Activated CD8-positive, alpha-beta memory T cell treated with anti-CD3 and anti-CD28 coated beads, Interleukin-2, amount 10 ng/mL, durations not matched to agents 7 days and 5 days (primary cell): Measurements from ENCODE around the gene IRF2BP2. TPM values are rescaled to one million over a fixed set of nuclear protein-coding genes. Genes with fewer than 3 reads are reported as not detected.

Source experiments
- ATAC-seq: fragments of 150-1000 bp; cut with Tn5 transposase; one replicate; pipeline ENCODE4 v1.10.0; 2021; ENCODE audit warnings: moderate library complexity
- CTCF ChIA-PET: fragments of 350-600 bp; sonication (Branson Sonifier 250); formaldehyde crosslinking; loops from one replicate; lab custom pipeline; 2021; ENCODE audit warnings: antibody characterized with exemption; lab: Charles Lee
- DNase-seq: peaks from one replicate; pipeline ENCODE4 v3.0.0-alpha.2; 2020
- H3K27ac Mint-ChIP-seq: one replicate; pipeline ENCODE4 v1.8.0; 2021; ENCODE audit warnings: mild to moderate bottlenecking, mixed read lengths
- H3K27me3 Mint-ChIP-seq: one replicate; pipeline ENCODE4 v1.8.0; 2021; ENCODE audit warnings: mixed read lengths
- H3K36me3 Mint-ChIP-seq: one replicate; pipeline ENCODE4 v1.8.0; 2021; ENCODE audit warnings: mild to moderate bottlenecking, mixed read lengths
- H3K4me1 Mint-ChIP-seq: one replicate; pipeline ENCODE4 v1.8.0; 2021; ENCODE audit warnings: mixed read lengths
- H3K4me3 Mint-ChIP-seq: one replicate; pipeline ENCODE4 v1.8.0; 2021; ENCODE audit warnings: mild to moderate bottlenecking, moderate library complexity, mixed read lengths
- H3K9me3 Mint-ChIP-seq: one replicate; pipeline ENCODE4 v1.8.0; 2022; ENCODE audit warnings: low read depth, mixed read lengths
- total RNA-seq, 2 experiments: library from RNA; stranded (reverse); gene quantifications; one replicate each; pipeline ENCODE4 v1.2.3, GENCODE V29; 2021

Gene IRF2BP2
- total RNA-seq, 2 experiments from 2014 or later = 81.1 to 103 TPM

GRCh38 chr1:234627009-234627950, 17.3 kb upstream of the IRF2BP2 start:
- Mint-ChIP-seq H3K36me3 (peaks cover 3% of the 10 kb centered on the region), H3K9me3 (no peaks in the 10 kb centered on the region), H3K27me3 (no peaks in the 10 kb centered on the region), H3K4me1 (peaks cover 3% of the 10 kb centered on the region), H3K27ac (no peak overlapping the region), H3K4me3 (no peak overlapping the region)
- CTCF ChIA-PET = interaction anchor here (1.0 kb wide), 1 partner anchor 15 kb away, joined by 6 read pairs; no protein-coding TSS in a partner anchor
- ATAC-seq (no peak), DNase-seq (no peak)

- ATAC-seq (no peak), DNase-seq (no peak)
- no peak overlapping the region for H3K27ac Mint-ChIP-seq
- H3K36me3 Mint-ChIP-seq = peaks cover 2% of the 10 kb centered on the region
- H3K27me3 Mint-ChIP-seq = peaks cover 2% of the 10 kb centered on the region
- peaks cover 3% of the 10 kb centered on the region for H3K4me1 Mint-ChIP-seq
- no peak overlapping the region for H3K4me3 Mint-ChIP-seq
- no peaks in the 10 kb centered on the region for H3K9me3 Mint-ChIP-seq
- CTCF ChIA-PET = interaction anchor here (1.0 kb wide), 1 partner anchor 14 kb away, joined by 6 read pairs; no protein-coding TSS in a partner anchor
Measured at GRCh38 chr1:234626391-234626790, 16.4 kb upstream of the IRF2BP2 start.

- Mint-ChIP-seq H3K9me3 (no peaks in the 10 kb centered on the region), H3K27ac (no peak overlapping the region), H3K4me1 (peaks cover 2% of the 10 kb centered on the region), H3K27me3 (peaks cover 5% of the 10 kb centered on the region), H3K4me3 (no peak overlapping the region), H3K36me3 (peaks cover 1% of the 10 kb centered on the region)
- DNase-seq (no peak), ATAC-seq (no peak)
- CTCF ChIA-PET = no interaction called here
Measured at GRCh38 chr1:234624724-234625117, 14.7 kb upstream of the IRF2BP2 start.

DNA sequence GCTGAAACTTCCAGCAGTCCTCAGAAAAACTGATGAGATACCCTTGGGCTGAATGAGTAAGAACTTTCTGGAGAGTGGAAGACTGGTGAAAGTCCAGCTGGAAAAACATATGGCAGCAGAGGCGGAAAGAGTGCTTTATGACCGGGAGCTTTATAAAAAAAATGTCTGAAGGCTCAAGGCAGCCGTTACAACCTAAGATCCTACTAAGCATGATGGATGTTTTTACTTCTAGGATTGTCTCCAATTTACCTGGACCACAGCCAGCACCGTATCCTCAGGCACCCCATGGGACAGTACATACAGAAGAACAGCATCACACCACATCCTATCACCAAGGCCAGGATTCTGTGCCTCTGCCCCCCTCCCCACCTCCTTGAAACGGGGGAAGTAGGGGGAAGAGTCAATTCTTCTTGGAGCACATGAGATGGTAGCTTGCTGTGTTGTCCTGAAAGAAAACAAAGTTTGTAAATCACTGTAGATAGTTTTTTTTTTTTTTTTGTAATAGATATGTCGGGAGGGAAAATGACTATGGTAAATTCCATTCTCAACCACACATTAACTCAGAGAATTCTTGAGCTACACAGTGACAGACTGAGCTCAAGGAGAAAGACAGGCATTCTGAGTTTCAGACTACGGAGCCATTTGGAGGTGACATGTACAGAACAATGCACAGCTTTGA, 11.8 kb upstream of the IRF2BP2 start:
- Mint-ChIP-seq H3K9me3 (no peaks in the 10 kb centered on the region), H3K4me1 (peaks cover 5% of the 10 kb centered on the region), H3K36me3 (no peaks in the 10 kb centered on the region), H3K27me3 (peaks cover 5% of the 10 kb centered on the region), H3K27ac (no peak overlapping the region), H3K4me3 (no peak overlapping the region)
- no peak for DNase-seq
- CTCF ChIA-PET = interaction anchor here (0.7 to 1.5 kb wide), 3 partner anchors 9 to 98 kb away, joined by 3 read pairs; no protein-coding TSS in a partner anchor
- ATAC-seq = no peak

DNA sequence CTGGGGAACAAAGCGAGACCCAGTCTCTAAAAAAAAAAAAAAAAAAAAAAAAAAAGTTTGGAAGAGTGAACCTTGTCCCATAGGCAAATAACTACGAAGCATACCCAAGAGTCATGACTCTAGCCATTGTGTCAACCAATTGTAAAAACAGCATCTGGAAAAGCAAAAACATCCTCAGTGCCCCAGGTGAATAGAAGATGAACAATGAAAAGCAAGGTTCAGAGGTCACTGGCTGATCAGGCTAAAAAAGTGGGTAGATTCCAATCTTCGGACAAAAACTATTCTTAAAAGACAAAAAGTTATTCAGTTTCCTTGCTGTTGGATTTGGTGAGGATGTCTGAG, 11.1 kb upstream of the IRF2BP2 start:
- CTCF ChIA-PET = interaction anchor here (0.7 kb wide), 1 partner anchor 9 kb away, joined by 3 read pairs; no protein-coding TSS in a partner anchor
- Mint-ChIP-seq H3K4me3 (no peak overlapping the region), H3K36me3 (no peaks in the 10 kb centered on the region), H3K4me1 (peaks cover 5% of the 10 kb centered on the region), H3K9me3 (no peaks in the 10 kb centered on the region), H3K27me3 (peaks cover 5% of the 10 kb centered on the region), H3K27ac (no peak overlapping the region)
- DNase-seq (no peak), ATAC-seq (no peak)

- H3K4me1 Mint-ChIP-seq = peaks cover 5% of the 10 kb centered on the region
- H3K36me3 Mint-ChIP-seq = no peaks in the 10 kb centered on the region
- H3K4me3 Mint-ChIP-seq = no peak overlapping the region
- ATAC-seq (no peak), DNase-seq (no peak)
- H3K27ac Mint-ChIP-seq = no peak overlapping the region
- H3K9me3 Mint-ChIP-seq = no peaks in the 10 kb centered on the region
- CTCF ChIA-PET = no interaction called here
- H3K27me3 Mint-ChIP-seq = peaks cover 5% of the 10 kb centered on the region
Measured at GRCh38 chr1:234620272-234621126, 10.5 kb upstream of the IRF2BP2 start.

- ATAC-seq (no peak), DNase-seq (no peak)
- H3K4me1 Mint-ChIP-seq = peaks cover 5% of the 10 kb centered on the region
- no peak overlapping the region for H3K4me3 Mint-ChIP-seq
- CTCF ChIA-PET = no interaction called here
- H3K27me3 Mint-ChIP-seq = peaks cover 5% of the 10 kb centered on the region
- no peak overlapping the region for H3K27ac Mint-ChIP-seq
- no peaks in the 10 kb centered on the region for H3K9me3 Mint-ChIP-seq
- H3K36me3 Mint-ChIP-seq = no peaks in the 10 kb centered on the region
Measured at GRCh38 chr1:234619794-234620247, 9.8 kb upstream of the IRF2BP2 start.

DNA sequence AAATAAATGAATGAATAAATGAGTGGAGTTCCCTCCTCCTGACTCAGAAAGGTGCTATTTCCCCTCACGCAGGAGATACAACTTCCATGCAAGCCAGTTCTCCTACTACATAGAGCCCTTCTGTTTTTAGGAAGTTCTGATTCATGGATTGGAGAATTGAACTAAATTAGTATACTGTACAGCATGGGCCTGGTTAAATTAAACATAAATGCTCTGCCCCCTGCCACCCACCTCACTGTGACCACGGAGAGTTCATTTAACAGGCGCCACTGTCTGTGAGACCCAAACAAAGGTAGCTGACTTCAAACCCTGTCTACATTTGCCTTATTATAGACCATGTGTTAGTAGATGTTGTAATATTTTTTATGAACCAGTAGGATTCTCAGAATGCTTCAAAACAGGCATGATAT, 9.1 kb upstream of the IRF2BP2 start:
- H3K9me3 Mint-ChIP-seq = no peaks in the 10 kb centered on the region
- no peak overlapping the region for H3K27ac Mint-ChIP-seq
- DNase-seq (no peak), ATAC-seq (no peak)
- CTCF ChIA-PET = no interaction called here
- peaks cover 5% of the 10 kb centered on the region for H3K27me3 Mint-ChIP-seq
- no peak overlapping the region for H3K4me3 Mint-ChIP-seq
- H3K4me1 Mint-ChIP-seq = peaks cover 5% of the 10 kb centered on the region
- H3K36me3 Mint-ChIP-seq = no peaks in the 10 kb centered on the region

DNA sequence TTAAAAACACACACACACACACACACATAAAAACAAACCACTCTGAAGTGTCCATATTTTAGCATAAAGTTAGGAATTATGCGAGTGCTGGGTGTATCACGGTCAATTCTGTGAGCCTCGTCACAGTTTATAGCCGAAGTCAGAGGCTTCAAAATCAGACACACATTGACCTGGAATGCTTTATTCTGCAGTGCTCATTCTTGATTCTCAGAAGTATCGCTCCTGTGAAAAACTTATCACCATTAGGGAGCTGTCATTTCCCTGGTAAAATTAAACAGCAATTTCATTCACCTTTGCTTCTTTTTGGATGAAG, 8.7 kb upstream of the IRF2BP2 start:
- Mint-ChIP-seq H3K27ac (no peak overlapping the region), H3K27me3 (peaks cover 5% of the 10 kb centered on the region), H3K36me3 (no peaks in the 10 kb centered on the region), H3K4me3 (no peak overlapping the region), H3K9me3 (no peaks in the 10 kb centered on the region), H3K4me1 (peaks cover 9% of the 10 kb centered on the region)
- CTCF ChIA-PET = no interaction called here
- ATAC-seq = no peak
- no peak for DNase-seq

GRCh38 chr1:234617986-234618736, 8.2 kb upstream of the IRF2BP2 start:
- no peak overlapping the region for H3K4me3 Mint-ChIP-seq
- CTCF ChIA-PET = no interaction called here
- no peak for ATAC-seq
- no peaks in the 10 kb centered on the region for H3K36me3 Mint-ChIP-seq
- no peak overlapping the region for H3K27ac Mint-ChIP-seq
- no peaks in the 10 kb centered on the region for H3K9me3 Mint-ChIP-seq
- H3K27me3 Mint-ChIP-seq = peaks cover 5% of the 10 kb centered on the region
- DNase-seq = no peak
- peaks cover 13% of the 10 kb centered on the region for H3K4me1 Mint-ChIP-seq

GRCh38 chr1:234617131-234617985, 7.4 kb upstream of the IRF2BP2 start:
- peaks cover 21% of the 10 kb centered on the region for H3K4me1 Mint-ChIP-seq
- H3K36me3 Mint-ChIP-seq = no peaks in the 10 kb centered on the region
- peaks cover 5% of the 10 kb centered on the region for H3K27me3 Mint-ChIP-seq
- no peak overlapping the region for H3K4me3 Mint-ChIP-seq
- CTCF ChIA-PET = interaction anchor here (1.4 kb wide), 1 partner anchor 15 kb away, joined by 4 read pairs; no protein-coding TSS in a partner anchor
- no peaks in the 10 kb centered on the region for H3K9me3 Mint-ChIP-seq
- no peak overlapping the region for H3K27ac Mint-ChIP-seq
- ATAC-seq = no peak
- no peak for DNase-seq

GRCh38 chr1:234616644-234617043, 6.7 kb upstream of the IRF2BP2 start:
- CTCF ChIA-PET = interaction anchor here (0.7 to 1.4 kb wide), 2 partner anchors 12 to 16 kb away, joined by 3 to 4 read pairs; no protein-coding TSS in a partner anchor
- ATAC-seq = no peak
- no peak for DNase-seq
- peaks cover 29% of the 10 kb centered on the region for H3K4me1 Mint-ChIP-seq
- H3K4me3 Mint-ChIP-seq = no peak overlapping the region
- H3K9me3 Mint-ChIP-seq = no peaks in the 10 kb centered on the region
- peaks cover 5% of the 10 kb centered on the region for H3K27me3 Mint-ChIP-seq
- no peak overlapping the region for H3K27ac Mint-ChIP-seq
- H3K36me3 Mint-ChIP-seq = no peaks in the 10 kb centered on the region
